Skin of body (tissue), 2 donors: ENCODE measurements around the gene NDUFS8. TPM values are rescaled to one million over a fixed set of nuclear protein-coding genes. Genes with fewer than 3 reads are reported as not detected.

Experiments
- DNase-seq: peaks from one replicate; lab custom pipeline; 2025; lab: John Stamatoyannopoulos, UW
- total RNA-seq: library from RNA; depleted of rRNA; stranded (reverse); fragments of >200 nt; gene quantifications from one replicate; pipeline ENCODE4 v1.2.3, GENCODE V29; 2014

Gene NDUFS8
- total RNA-seq, 1 donor from 2014 or later, result 44.2 TPM

GRCh38 chr11:68002938-68003845, 27.3 kb upstream of the NDUFS8 start:
- DNase-seq, result no peak

- peak; percentile 40 for DNase-seq
Measured at GRCh38 chr11:68003846-68004550, 26.5 kb upstream of the NDUFS8 start, which contains the start of gene UNC93B1. Gene UNC93B1, minus strand, starts transcription at chr11:68004097. Its CDS starts 54 bp downstream, at chr11:68004043.

GRCh38 chr11:68004551-68005335, 25.7 kb upstream of the NDUFS8 start:
- DNase-seq, result no peak

- DNase-seq, result no peak
Measured at GRCh38 chr11:68006606-68007166, 23.8 kb upstream of the NDUFS8 start.

- DNase-seq, result no peak
Measured at GRCh38 chr11:68007498-68008380, 22.7 kb upstream of the NDUFS8 start.

- DNase-seq, result no peak
Measured at GRCh38 chr11:68008381-68009337, 21.8 kb upstream of the NDUFS8 start.

GRCh38 chr11:68009391-68010089, 20.9 kb upstream of the NDUFS8 start:
- DNase-seq, result no peak

- DNase-seq, result no peak
Measured at GRCh38 chr11:68010090-68011041, 20.1 kb upstream of the NDUFS8 start, which contains the start of gene ALDH3B1. Gene ALDH3B1, plus strand, starts transcription at chr11:68010327. Its CDS starts 4,971 bp downstream, at chr11:68015298.

- no peak for DNase-seq
Measured at GRCh38 chr11:68011051-68011943, 19.2 kb upstream of the NDUFS8 start.

- DNase-seq, result no peak
Measured at GRCh38 chr11:68012044-68012842, 18.2 kb upstream of the NDUFS8 start.

- no peak for DNase-seq
Measured at GRCh38 chr11:68012843-68013610, 17.5 kb upstream of the NDUFS8 start.

GRCh38 chr11:68013611-68014156, 16.8 kb upstream of the NDUFS8 start:
- DNase-seq, result no peak

- no peak for DNase-seq
Measured at GRCh38 chr11:68014157-68014946, 16.1 kb upstream of the NDUFS8 start.
